Measurements from ENCODE around the gene EHMT2.

EHMT2 gene

GRCh38 chr6:31882344-31882743, 15.2 kb downstream of the EHMT2 start:
- no peak for TF ChIP-seq CTCF (IDR thresholded peaks at IDR 0.05; ENCODE audit: borderline replicate concordance, control extremely low read depth, extremely low read depth, insufficient read depth, missing control alignments)
- in situ Hi-C loops (cut with MboI; ENCODE audit: low sequenced_read_pairs, unreplicated experiment) = no loop called here
- DNase-seq (ENCODE audit: low spot score) = no peak

- DNase-seq (ENCODE audit: low spot score) = no peak
- in situ Hi-C loops (cut with MboI; ENCODE audit: low sequenced_read_pairs, unreplicated experiment) = no loop called here
Observed at GRCh38 chr6:31881136-31881859, 16.2 kb downstream of the EHMT2 start.

GRCh38 chr6:31880616-31881015, 16.9 kb downstream of the EHMT2 start:
- no peak for DNase-seq (ENCODE audit: low spot score)
- in situ Hi-C loops (cut with MboI; ENCODE audit: low sequenced_read_pairs, unreplicated experiment) = no loop called here
- no peak for TF ChIP-seq CTCF (IDR thresholded peaks at IDR 0.05; ENCODE audit: borderline replicate concordance, control extremely low read depth, extremely low read depth, insufficient read depth, missing control alignments)

More at GRCh38 chr6:31881136-31881859, 16.2 kb downstream of the EHMT2 start:
- peak; percentile 1 for TF ChIP-seq CTCF (IDR thresholded peaks at IDR 0.05; ENCODE audit: borderline replicate concordance, control extremely low read depth, extremely low read depth, insufficient read depth, missing control alignments)

- no peak for DNase-seq (ENCODE audit: low spot score)
- TF ChIP-seq CTCF (IDR thresholded peaks at IDR 0.05; ENCODE audit: borderline replicate concordance, control extremely low read depth, extremely low read depth, insufficient read depth, missing control alignments) = no peak
Observed at GRCh38 chr6:31879901-31880300, 17.6 kb downstream of the EHMT2 start.

GRCh38 chr6:31879143-31879542, 18.4 kb downstream of the EHMT2 start:
- no peak for DNase-seq (ENCODE audit: low spot score)
- TF ChIP-seq CTCF (IDR thresholded peaks at IDR 0.05; ENCODE audit: borderline replicate concordance, control extremely low read depth, extremely low read depth, insufficient read depth, missing control alignments) = no peak
- in situ Hi-C loops (cut with MboI; ENCODE audit: low sequenced_read_pairs, unreplicated experiment) = no loop called here

More at GRCh38 chr6:31879901-31880300, 17.6 kb downstream of the EHMT2 start:
- in situ Hi-C loops (cut with MboI; ENCODE audit: low sequenced_read_pairs, unreplicated experiment) = no loop called here

GRCh38 chr6:31878726-31879125, 18.8 kb downstream of the EHMT2 start, which contains the start of gene SLC44A4:
Gene SLC44A4 (minus strand): TSS chr6:31878997. CDS start chr6:31878980, 17 bp downstream.
- no peak for DNase-seq (ENCODE audit: low spot score)
- in situ Hi-C loops (cut with MboI; ENCODE audit: low sequenced_read_pairs, unreplicated experiment) = no loop called here
- TF ChIP-seq CTCF (IDR thresholded peaks at IDR 0.05; ENCODE audit: borderline replicate concordance, control extremely low read depth, extremely low read depth, insufficient read depth, missing control alignments) = no peak

All from GM13976 (cell line).